HG03457 (cell line): Measurements from ENCODE around the gene COL9A3.

Source experiments
- ATAC-seq: cut with Tn5 transposase; IDR thresholded peaks from one replicate; pipeline ENCODE4 v1.9.1; 2021; ENCODE audit warnings: moderate number of reproducible peaks; ENCODE audit not compliant: unreplicated experiment

The COL9A3 gene

GRCh38 chr20:62796699-62797491 is 20.0 kb upstream of the COL9A3 start:
- ATAC-seq, result no peak

GRCh38 chr20:62797671-62798532 is 18.9 kb upstream of the COL9A3 start:
- ATAC-seq, result no peak

DNA sequence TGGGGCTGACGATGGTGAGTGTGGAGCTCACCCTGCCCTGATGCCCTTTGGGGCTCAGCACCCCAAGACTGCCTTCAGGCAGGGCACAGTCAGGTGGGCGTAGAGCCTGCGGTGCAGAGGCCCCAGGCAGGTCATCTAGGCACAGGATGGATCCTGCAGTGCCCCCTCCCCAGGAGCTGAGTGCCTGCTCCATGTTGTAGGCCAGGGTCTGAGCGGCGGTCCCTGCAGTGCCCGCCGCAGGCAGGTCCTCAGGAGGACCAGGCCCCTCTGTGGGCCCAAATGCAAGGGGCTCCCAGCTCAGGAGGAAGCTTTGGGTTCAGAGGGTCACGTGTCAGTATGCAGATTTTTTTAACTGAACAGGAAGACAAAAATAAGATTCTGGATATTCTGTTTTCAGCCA is 17.8 kb upstream of the COL9A3 start:
- ATAC-seq, result no peak

DNA sequence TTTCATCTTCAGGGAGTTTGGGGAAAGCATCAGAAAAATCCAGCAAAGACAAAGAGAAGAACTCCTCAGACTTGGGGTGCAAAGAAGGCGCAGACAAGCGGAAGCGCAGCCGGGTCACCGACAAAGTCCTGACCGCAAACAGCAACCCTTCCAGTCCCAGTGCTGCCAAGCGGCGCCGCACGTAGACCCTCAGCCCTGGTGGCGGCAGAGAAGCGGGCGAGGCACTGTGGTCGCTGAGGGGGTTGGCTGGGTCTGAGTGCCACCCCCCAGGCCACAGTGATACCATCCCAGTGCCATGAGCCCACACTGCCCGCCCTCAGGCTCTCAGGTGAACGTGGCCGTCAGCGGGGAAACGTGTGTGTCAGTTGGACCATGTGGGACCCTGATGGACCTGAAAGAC is 17.4 kb upstream of the COL9A3 start:
- no peak for ATAC-seq

GRCh38 chr20:62799873-62800272 is 17.0 kb upstream of the COL9A3 start:
- no peak for ATAC-seq

GRCh38 chr20:62800314-62801259 is 16.3 kb upstream of the COL9A3 start:
- ATAC-seq, result no peak

- ATAC-seq, result no peak
These were observed 15.4 kb upstream of the COL9A3 start for GRCh38 chr20:62801284-62802010.

DNA sequence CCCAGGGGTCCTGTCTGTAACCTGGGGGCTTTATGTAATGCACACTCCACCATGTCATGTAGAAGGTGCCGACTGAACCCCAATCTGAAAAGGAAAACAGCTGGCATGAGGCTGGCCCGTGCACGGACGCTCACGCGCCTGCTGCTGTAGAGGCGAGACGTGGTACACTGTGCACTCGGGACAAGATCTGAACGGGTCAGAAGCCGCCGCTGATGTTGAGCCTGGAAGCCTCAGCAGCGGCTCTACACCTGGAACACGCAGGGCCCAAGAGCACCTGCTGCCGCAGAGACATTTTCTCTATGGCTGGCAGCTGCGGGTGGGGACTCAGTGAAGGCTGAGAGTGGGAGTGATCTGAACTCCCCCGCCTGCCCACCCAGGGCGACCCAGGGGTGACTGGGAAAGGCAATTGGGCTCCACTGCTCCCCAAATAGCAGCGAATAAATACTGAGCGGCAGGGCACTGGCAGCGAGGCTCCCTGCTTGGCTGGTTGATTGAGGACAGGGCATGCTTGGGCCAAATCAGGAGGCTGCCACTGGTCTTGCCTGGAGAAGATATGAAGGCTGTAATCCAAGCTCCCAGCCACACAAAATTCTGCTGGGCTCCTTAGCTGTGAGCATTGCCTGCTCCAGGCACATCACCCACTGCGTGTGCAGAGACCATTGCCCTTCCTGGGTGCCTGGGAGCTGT is 14.7 kb upstream of the COL9A3 start:
- ATAC-seq, result no peak

- no peak for ATAC-seq
These were observed 12.7 kb upstream of the COL9A3 start for GRCh38 chr20:62804021-62804626.

DNA sequence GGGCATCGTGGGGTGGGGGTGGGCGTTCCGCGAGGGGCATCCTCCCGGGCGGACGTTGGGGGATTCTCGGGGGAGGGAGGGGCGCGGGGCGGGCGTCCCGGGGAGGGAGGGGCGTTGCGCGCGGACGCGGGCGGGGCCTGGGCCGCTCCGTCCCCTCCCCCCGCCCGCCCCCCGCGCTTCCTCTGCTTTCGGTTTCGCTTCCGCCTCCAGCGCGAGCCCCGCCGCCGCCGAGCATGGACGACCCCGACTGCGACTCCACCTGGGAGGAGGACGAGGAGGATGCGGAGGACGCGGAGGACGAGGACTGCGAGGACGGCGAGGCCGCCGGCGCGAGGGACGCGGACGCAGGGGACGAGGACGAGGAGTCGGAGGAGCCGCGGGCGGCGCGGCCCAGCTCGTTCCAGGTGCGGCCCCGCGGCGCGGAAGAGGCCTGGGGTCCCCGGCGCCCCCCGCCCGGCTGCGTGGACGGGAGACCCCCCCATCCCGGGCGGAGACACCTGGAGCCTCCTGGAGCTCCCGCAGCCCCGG is 12.2 kb upstream of the COL9A3 start, which contains the start of gene OGFR:
Gene OGFR, plus strand, starts transcription at position 209 of the 528 bp plus-strand sequence. Its CDS starts 25 bp downstream, at position 234.
- no peak for ATAC-seq

- ATAC-seq, result no peak
These were observed 11.6 kb upstream of the COL9A3 start for GRCh38 chr20:62805155-62805710.

DNA sequence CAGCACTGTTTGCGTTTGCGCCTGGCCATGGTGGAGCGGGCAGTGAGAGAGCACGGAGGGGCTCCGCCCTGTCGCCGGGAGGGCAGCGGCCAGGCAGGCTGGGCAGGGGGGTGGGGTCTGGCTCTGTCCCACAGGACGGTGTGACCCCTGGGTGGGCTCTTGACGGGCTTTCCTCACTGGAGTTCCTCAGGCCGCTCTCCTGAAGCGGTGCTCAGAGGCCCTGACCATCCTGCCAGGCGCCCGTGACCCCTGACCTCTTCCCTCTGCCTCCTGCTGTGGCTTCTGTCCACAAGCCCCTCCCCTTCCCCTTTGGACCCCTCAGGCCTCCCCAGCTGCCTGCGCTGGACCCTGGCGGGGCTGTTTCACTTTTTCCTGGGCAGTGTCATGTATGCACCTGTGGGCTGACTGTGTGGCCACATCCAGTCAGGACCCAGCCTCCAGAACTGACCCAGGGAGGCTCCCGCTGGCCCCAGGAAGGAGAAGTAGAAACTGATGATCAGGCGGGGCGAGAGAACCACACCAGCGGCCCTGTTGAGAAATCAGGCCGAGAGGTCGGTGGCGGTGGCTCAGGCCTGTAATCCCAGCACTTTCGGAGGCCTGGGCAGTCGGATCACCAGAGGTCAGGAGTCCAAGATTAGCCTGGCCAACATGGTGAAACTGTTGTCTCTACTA is 11.0 kb upstream of the COL9A3 start:
- ATAC-seq, result no peak

GRCh38 chr20:62806383-62807050 is 10.3 kb upstream of the COL9A3 start:
- ATAC-seq, result no peak

GRCh38 chr20:62807444-62808210 is 9.2 kb upstream of the COL9A3 start:
- ATAC-seq, result no peak

GRCh38 chr20:62808211-62808865 is 8.5 kb upstream of the COL9A3 start:
- no peak for ATAC-seq
